Spleen (tissue), 11 donors: ENCODE data around the gene ATP4A. TPM values are rescaled to one million over a fixed set of nuclear protein-coding genes. Genes with fewer than 3 reads are reported as not detected.

Experiments used
- DNase-seq: peaks from one replicate; pipeline ENCODE4 v3.0.0-alpha.2; 2020
- H3K27ac ChIP-seq, 8 donors: fragments of 200-600 bp; sonication (generic) in 7 of 8; 1 replicate in 4 of 8; 2 replicates in 4 of 8; pipeline versions ENCODE4 v1.5.0 to v1.8.0; 2016 to 2021; ENCODE audit warnings: inconsistent platforms in 4 of 8, mild to moderate bottlenecking in 4 of 8, moderate library complexity in 1 of 8
- H3K27me3 ChIP-seq, 7 donors: fragments of 200-600 bp; sonication (generic) in 6 of 7; replicated peaks in 1 of 7; 1 replicate in 4 of 7; 2 replicates in 3 of 7; pipeline versions ENCODE4 v1.5.0 to v1.8.0; 2016 to 2021; ENCODE audit warnings: inconsistent platforms in 3 of 7, mild to moderate bottlenecking in 1 of 7
- H3K36me3 ChIP-seq, 6 donors: fragments of 200-600 bp; sonication (generic) in 5 of 6; 1 replicate in 4 of 6; 2 replicates in 2 of 6; pipeline versions ENCODE4 v1.5.0 to v1.8.0; 2016 to 2021; ENCODE audit warnings: inconsistent platforms in 2 of 6
- H3K4me1 ChIP-seq, 6 donors: fragments of 200-600 bp; sonication (generic) in 5 of 6; 1 replicate in 3 of 6; 2 replicates in 3 of 6; pipeline versions ENCODE4 v1.5.0 to v1.8.0; 2016 to 2021; ENCODE audit warnings: inconsistent platforms in 3 of 6
- H3K4me3 ChIP-seq, 8 donors: fragments of 200-600 bp; sonication (generic) in 7 of 8; 1 replicate in 4 of 8; 2 replicates in 4 of 8; pipeline versions ENCODE4 v1.5.0 to v1.8.0; 2016 to 2021; ENCODE audit warnings: inconsistent platforms in 4 of 8, mild to moderate bottlenecking in 4 of 8, moderate library complexity in 2 of 8
- H3K9me3 ChIP-seq, 8 donors: fragments of 200-600 bp; sonication (generic) in 7 of 8; 1 replicate in 4 of 8; 2 replicates in 4 of 8; pipeline versions ENCODE4 v1.5.0 to v1.8.0; 2016 to 2021; ENCODE audit warnings: inconsistent platforms in 4 of 8
- CTCF ChIP-seq, 11 experiments: fragments of 200-600 bp in 7 of 11; fragments of 450-650 bp in 4 of 11; sonication (generic) in 4 of 11; IDR thresholded peaks in 8 of 11; conservative IDR thresholded peaks in 3 of 11; 1 replicate in 7 of 11; 2 replicates in 4 of 11; pipeline versions ENCODE4 v1.4.0 to v1.8.0; 2016 to 2021; ENCODE audit warnings: antibody characterized with exemption in 11 of 11, inconsistent platforms in 4 of 11, mild to moderate bottlenecking in 1 of 11
- POLR2A ChIP-seq, 3 donors: fragments of 450-650 bp; IDR thresholded peaks; one replicate each; pipeline ENCODE4 v1.5.1; 2017; ENCODE audit warnings: antibody characterized with exemption in 3 of 3, mild to moderate bottlenecking in 1 of 3
- POLR2AphosphoS5 ChIP-seq, 3 donors: sonication (generic); formaldehyde crosslinking; IDR thresholded peaks; one replicate each; pipeline ENCODE4 v1.5.1; 2017; ENCODE audit warnings: antibody characterized with exemption in 3 of 3
- WGBS, 5 donors: extraction: QIAGEN DNeasy Blood & Tissue Kit in 3 of 5; methylation state at CpG; one replicate each; pipeline versions ENCODE4 v1.1.5 to v1.1.7; 2013 to 2018; 5-methylcytosine and 5-hydroxymethylcytosine counted together
- intact Hi-C: fragments of 100-400 bp; cut with DNase I; formaldehyde crosslinking; loops from one replicate; pipeline ENCODE4 v1.15.0; 2023; ENCODE audit warnings: low total_unique reads
- polyA plus RNA-seq, 3 donors: library from polyadenylated mRNA; stranded (reverse); fragments of 200-250 nt; gene quantifications; one replicate each; pipeline ENCODE4 v1.2.1, GENCODE V29; 2013
- total RNA-seq, 7 donors: library from RNA; depleted of rRNA in 3 of 7; stranded (reverse); fragments of >200 nt in 3 of 7; fragmentation: NEBNext Ultra II Directional in 4 of 7; extraction: Animal tissue kit (Norgen Biotek cat#: 25700) in 4 of 7; gene quantifications; one replicate each; pipeline versions ENCODE4 v1.1.0 to v1.2.1, GENCODE V29; 2016 to 2021
- donor health status: healthy with polysubstance abuse.
- donor health status: DM: no; HTN: no; CAD: no; lungs with moderate emphysema.
- donor health status: DM: no; HTN: no; CAD: no.
- donor health status: Bipolar disorder and iron deficiency.
- donor health status: healthy.
- donor health status: DM: no; HTN: no; CAD: no.
- donor health status: DM: yes; HTN: yes; CAD: no.

The ATP4A gene
- total and polyA plus RNA-seq, 10 donors, result not detected

GRCh38 chr19:35518313-35518712 lies 45.1 kb downstream of the ATP4A start:
- no peak for DNase-seq
- H3K27me3 ChIP-seq, result peaks cover 0 to 28% (median 6%) of the 10 kb centered on the region in 7 donors
- TF ChIP-seq POLR2AphosphoS5 (IDR thresholded peaks at IDR 0.05) (no peak), POLR2A (IDR thresholded peaks at IDR 0.05) (no peak), CTCF (IDR thresholded peaks at IDR 0.05 in 8 of 11, conservative IDR thresholded peaks at IDR 0.05 in 3 of 11) (no peak)
- 67 to 83% (median 73%) methylated on average over 6 of the region's 6 CpGs for WGBS, 5 donors
- H3K4me1 ChIP-seq, result no peaks in the 10 kb centered on the region
- intact Hi-C loops, result no loop called here
- no peaks in the 10 kb centered on the region for H3K36me3 ChIP-seq
- H3K27ac ChIP-seq, result no peak overlapping the region
- H3K4me3 ChIP-seq, result no peak overlapping the region
- no peaks in the 10 kb centered on the region for H3K9me3 ChIP-seq

- H3K36me3 ChIP-seq, result no peaks in the 10 kb centered on the region
- TF ChIP-seq POLR2A (IDR thresholded peaks at IDR 0.05) (no peak), CTCF (IDR thresholded peaks at IDR 0.05 in 8 of 11, conservative IDR thresholded peaks at IDR 0.05 in 3 of 11) (no peak)
- no peak overlapping the region for H3K4me3 ChIP-seq
- DNase-seq, result no peak
- intact Hi-C loops, result no loop called here
- no peaks in the 10 kb centered on the region for H3K4me1 ChIP-seq
- H3K9me3 ChIP-seq, result no peaks in the 10 kb centered on the region
- no peak overlapping the region for H3K27ac ChIP-seq
- peaks cover 0 to 38% (median 10%) of the 10 kb centered on the region in 7 donors for H3K27me3 ChIP-seq
- 78 to 89% (median 83%) methylated on average over 2 of the region's 2 CpGs for WGBS, 5 donors
Observed at GRCh38 chr19:35517342-35517741, 46.1 kb downstream of the ATP4A start.

- DNase-seq, result no peak
- WGBS, 5 donors, result 83 to 91% (median 85%) methylated on average over 3 of the region's 3 CpGs
- TF ChIP-seq POLR2AphosphoS5 (IDR thresholded peaks at IDR 0.05) (no peak), POLR2A (IDR thresholded peaks at IDR 0.05) (no peak), CTCF (IDR thresholded peaks at IDR 0.05 in 8 of 11, conservative IDR thresholded peaks at IDR 0.05 in 3 of 11) (no peak)
- peaks cover 0 to 48% (median 10%) of the 10 kb centered on the region in 7 donors for H3K27me3 ChIP-seq
- H3K9me3 ChIP-seq, result no peaks in the 10 kb centered on the region
- intact Hi-C loops, result no loop called here
- no peak overlapping the region for H3K27ac ChIP-seq
- no peaks in the 10 kb centered on the region for H3K4me1 ChIP-seq
- no peak overlapping the region for H3K4me3 ChIP-seq
- no peaks in the 10 kb centered on the region for H3K36me3 ChIP-seq
Observed at GRCh38 chr19:35516310-35516709, 47.1 kb downstream of the ATP4A start.

GRCh38 chr19:35514282-35514809 lies 49.1 kb downstream of the ATP4A start:
- intact Hi-C loops, result no loop called here
- 24 to 46% (median 28%) methylated on average over 18 to 20 of the region's 20 CpGs for WGBS, 5 donors
- Histone ChIP-seq H3K4me3 (no peak overlapping the region), H3K27ac (no peak overlapping the region), H3K27me3 (peaks cover 0 to 68% (median 20%) of the 10 kb centered on the region in 7 donors), H3K4me1 (peaks cover 9 to 18% (median 14%) of the 10 kb centered on the region in 6 donors), H3K36me3 (no peaks in the 10 kb centered on the region), H3K9me3 (no peaks in the 10 kb centered on the region)
- no peak for DNase-seq
- no peak for TF ChIP-seq CTCF (IDR thresholded peaks at IDR 0.05 in 8 of 11, conservative IDR thresholded peaks at IDR 0.05 in 3 of 11)
- TF ChIP-seq POLR2A (IDR thresholded peaks at IDR 0.05), result no peak
- peak in 1 of 3 donors; percentile 18 for TF ChIP-seq POLR2AphosphoS5 (IDR thresholded peaks at IDR 0.05)
